ENCODE results near the gene NOL4L.
"Not testable (repeated sequence)": the region's sequence is repeated elsewhere in the genome, so short reads cannot be mapped to it uniquely, and the experiment has no call there.

Gene NOL4L

GRCh38 chr20:32407131-32407750 lies 177.9 kb downstream of the NOL4L start:
- DNase-seq: not testable (repeated sequence)

GRCh38 chr20:32406701-32407100 lies 178.4 kb downstream of the NOL4L start:
- no peak for DNase-seq

GRCh38 chr20:32404017-32404416 lies 181.1 kb downstream of the NOL4L start:
- DNase-seq: peak; percentile 89

GRCh38 chr20:32400476-32400875 lies 184.7 kb downstream of the NOL4L start:
- no peak for DNase-seq

- peak; percentile 90 for DNase-seq
Observed at GRCh38 chr20:32397567-32398084, 187.5 kb downstream of the NOL4L start.

DNA sequence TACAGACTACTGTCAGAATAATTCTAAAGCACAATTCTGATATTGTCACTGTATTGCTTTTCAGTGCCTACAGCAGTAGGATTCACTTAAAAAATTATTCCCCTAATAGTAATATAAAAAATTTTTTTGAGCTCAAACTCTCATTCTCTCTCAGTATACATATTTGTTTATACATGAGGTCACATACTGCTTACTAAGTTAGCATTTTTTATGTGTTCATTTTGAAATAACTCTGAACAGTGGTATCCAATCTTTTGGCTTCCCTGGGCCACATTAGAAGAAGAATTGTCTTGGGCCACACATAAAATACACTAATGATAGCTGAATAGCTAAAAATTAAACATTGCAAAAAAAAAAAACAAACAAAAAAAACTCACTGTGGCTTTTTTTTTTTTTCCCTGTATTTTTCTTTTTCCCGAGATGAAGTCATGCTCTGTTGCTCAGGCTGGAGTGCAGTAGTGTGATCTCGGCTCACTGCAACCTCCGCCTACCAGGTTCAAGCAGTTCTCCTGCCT lies 188.4 kb downstream of the NOL4L start:
- DNase-seq: no peak

DNA sequence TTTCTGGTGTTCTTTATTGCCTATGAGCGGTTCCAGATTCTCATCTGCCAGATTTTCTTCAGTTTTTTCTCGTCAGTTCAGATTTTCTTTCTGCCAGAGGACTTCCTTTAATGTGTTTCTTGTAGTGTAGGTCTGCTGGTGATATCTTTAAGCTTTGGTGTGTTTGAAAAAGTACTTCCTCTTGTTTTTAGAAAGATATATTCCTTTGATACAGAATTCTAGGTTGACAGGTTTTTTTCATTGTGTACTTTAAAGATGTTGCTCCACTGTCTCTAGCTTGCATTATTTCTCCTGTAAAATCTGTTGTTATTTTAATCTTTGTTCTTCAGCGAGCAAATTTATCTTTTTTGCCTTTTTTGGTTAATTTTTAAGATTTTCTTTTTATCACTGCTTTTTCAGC lies 190.1 kb downstream of the NOL4L start:
- peak; percentile 29 for DNase-seq

Measured in hematopoietic multipotent progenitor cell treated with erythropoietin and hydrocortisone succinate and interleukin-3 and kit ligand, for 6 days (in vitro differentiated cells).